K562 (cell line): ENCODE results near the gene CAMK2G. TPM values are rescaled to one million over a fixed set of nuclear protein-coding genes. Genes with fewer than 3 reads are reported as not detected.

Experiments used
- C11orf30 ChIP-seq: fragments of 450-650 bp; IDR thresholded peaks from 2 replicates; pipeline ENCODE4 v1.6.1; 2016; ENCODE audit warnings: low read depth, mild to moderate bottlenecking
- CHD7 ChIP-seq: fragments of 200-600 bp; sonication (generic); IDR thresholded peaks from one replicate; pipeline ENCODE4 v1.6.1; 2012; ENCODE audit warnings: mild to moderate bottlenecking, low read depth, low read length, inconsistent platforms
- CREB1 ChIP-seq, 2 experiments: sonication (generic) in 1 of 2; formaldehyde crosslinking in 1 of 2; IDR thresholded peaks; 2 replicates each; pipeline versions ENCODE4 v1.6.1 to v1.8.0; 2012 to 2022; ENCODE audit warnings: inconsistent platforms in 1 of 2, mild to moderate bottlenecking in 1 of 2, missing genetic modification reagents in 1 of 2, moderate library complexity in 1 of 2
- FOXA3 ChIP-seq, 2 experiments: fragments of 450-650 bp in 1 of 2; sonication (generic) in 1 of 2; formaldehyde crosslinking; IDR thresholded peaks in 1 of 2; conservative IDR thresholded peaks in 1 of 2; 2 replicates each; pipeline versions ENCODE4 v1.4.0 to v1.8.0; 2020 to 2022; ENCODE audit warnings: mild to moderate bottlenecking in 2 of 2, missing genetic modification reagents in 1 of 2
- FOXM1 ChIP-seq, 2 experiments: fragments of 450-650 bp in 1 of 2; sonication (generic) in 1 of 2; formaldehyde crosslinking in 1 of 2; IDR thresholded peaks; 2 replicates each; pipeline versions ENCODE4 v1.6.1 to v1.9.0; 2017 to 2022; ENCODE audit warnings: low read depth in 2 of 2, mild to moderate bottlenecking in 2 of 2, missing genetic modification reagents in 1 of 2, moderate library complexity in 1 of 2
- HMBOX1 ChIP-seq: sonication (generic); IDR thresholded peaks from 2 replicates; pipeline ENCODE4 v1.6.1; 2016
- MXD1 ChIP-seq: fragments of 250-450 bp; sonication (Bioruptor Pico); IDR thresholded peaks from 2 replicates; pipeline ENCODE4 v1.8.0; 2021; ENCODE audit warnings: borderline replicate concordance, mild to moderate bottlenecking, moderate library complexity; ENCODE audit not compliant: poor library complexity, severe bottlenecking
- RB1 ChIP-seq: fragments of 450-650 bp; IDR thresholded peaks from 2 replicates; pipeline ENCODE4 v1.6.1; 2017; ENCODE audit warnings: low read depth, mild to moderate bottlenecking
- RBM25 ChIP-seq: fragments of 200-400 bp; formaldehyde crosslinking; IDR thresholded peaks from 2 replicates; pipeline ENCODE4 v1.6.1; 2018; ENCODE audit warnings: low read length, low read depth, moderate library complexity; ENCODE audit not compliant: severe bottlenecking
- ZFX ChIP-seq: sonication (generic); formaldehyde crosslinking; IDR thresholded peaks from 2 replicates; pipeline ENCODE4 v1.8.0; 2022; ENCODE audit warnings: mild to moderate bottlenecking, missing genetic modification reagents, moderate library complexity
- ZNF3 ChIP-seq: fragments of 250-450 bp; sonication (Bioruptor Pico); IDR thresholded peaks from 2 replicates; pipeline ENCODE4 v1.5.0; 2021; ENCODE audit warnings: mild to moderate bottlenecking, moderate library complexity
- ZNF77 ChIP-seq: fragments of 250-450 bp; sonication (Bioruptor Pico); IDR thresholded peaks from 2 replicates; pipeline ENCODE4 v1.5.0; 2020
- ZNF79 ChIP-seq: fragments of 250-450 bp; sonication (Bioruptor Pico); IDR thresholded peaks from 2 replicates; pipeline ENCODE4 v1.4.0; 2020; ENCODE audit warnings: low read depth, mild to moderate bottlenecking, moderate library complexity
- polyA plus RNA-seq, 8 experiments: library from polyadenylated mRNA; depleted of rRNA in 4 of 8; stranded (reverse) in 5 of 8; unstranded in 3 of 8; fragments of >200 nt; fragmentation: Nextera tagmentation in 2 of 8; fragmentation: Illumina TruSeq in 1 of 8; extraction: Ambion mirVana in 2 of 8; extraction: Trizol in 1 of 8; gene quantifications; 2 replicates each; pipeline versions ENCODE4 v1.2.1 to v1.2.3, GENCODE V29; 2011 to 2014; ENCODE audit warnings: inconsistent platforms in 1 of 8, missing spikeins in 1 of 8
- total RNA-seq, 7 experiments: library from RNA; depleted of rRNA in 6 of 7; stranded (reverse); fragments of >200 nt in 6 of 7; fragmentation: Illumina TruSeq in 2 of 7; extraction: Trizol in 2 of 7; gene quantifications; 2 replicates each; pipeline versions ENCODE4 v1.2.1 to v1.2.3, GENCODE V29; 2011 to 2021; ENCODE audit warnings: low replicate concordance in 1 of 7

Gene CAMK2G
- total and polyA plus RNA-seq, 9 of the 15 experiments (the other 6 are each of a cell fraction or from before 2014, with no cell fraction given), result 9.0 to 37.9 (median 32.6) TPM

GRCh38 chr10:73879296-73880173, 5.2 kb upstream of the CAMK2G start (continued):
- TF ChIP-seq ZNF79 (CRISPR knock-in tag), result no peak
- TF ChIP-seq HMBOX1, result no peak
- no peak for TF ChIP-seq MXD1 (CRISPR knock-in tag)
- TF ChIP-seq RBM25, result no peak
- TF ChIP-seq FOXM1 (IDR thresholded peaks at IDR 0.05; ENCODE audit: low read depth), result no peak
- TF ChIP-seq FOXM1 (CRISPR knock-in tag; IDR thresholded peaks at IDR 0.05; ENCODE audit: low read depth), result no peak
- no peak for TF ChIP-seq ZNF77 (CRISPR knock-in tag)
- TF ChIP-seq ZNF3 (CRISPR knock-in tag), result no peak
- TF ChIP-seq C11orf30, result peak; percentile 25; the same call in 1 of the 2 replicates
- peak; percentile 97 for TF ChIP-seq CREB1 (IDR thresholded peaks at IDR 0.05)
- peak; percentile 96 for TF ChIP-seq CREB1 (CRISPR knock-in tag; IDR thresholded peaks at IDR 0.05)
- no peak for TF ChIP-seq ZFX (CRISPR knock-in tag)
- peak; percentile 94 for TF ChIP-seq RB1
- no peak for TF ChIP-seq CHD7
- TF ChIP-seq FOXA3 (CRISPR knock-in tag; conservative IDR thresholded peaks at IDR 0.05 in 1 of 2, IDR thresholded peaks at IDR 0.05 in 1 of 2), result peak in 1 of 2 experiments; percentile 20; a peak in 1 of 4 replicates
